ENCODE results near the gene NFKBIZ.

NFKBIZ gene

GRCh38 chr3:101827211-101828174 lies 21.8 kb upstream of the NFKBIZ start:
- DNase-seq = peak; percentile 77

- no peak for DNase-seq
Measured at GRCh38 chr3:101828276-101828675, 21.0 kb upstream of the NFKBIZ start.

- peak; percentile 59 for DNase-seq
Measured at GRCh38 chr3:101828691-101829436, 20.4 kb upstream of the NFKBIZ start.

GRCh38 chr3:101829437-101829830 lies 19.9 kb upstream of the NFKBIZ start:
- DNase-seq = no peak

- no peak for DNase-seq
Measured at GRCh38 chr3:101829874-101830273, 19.4 kb upstream of the NFKBIZ start.

- DNase-seq = no peak
Measured at GRCh38 chr3:101833446-101833974, 15.8 kb upstream of the NFKBIZ start.

- DNase-seq = no peak
Measured at GRCh38 chr3:101835676-101836075, 13.6 kb upstream of the NFKBIZ start.

- no peak for DNase-seq
Measured at GRCh38 chr3:101836160-101836559, 13.2 kb upstream of the NFKBIZ start.

- no peak for DNase-seq
Measured at GRCh38 chr3:101836652-101837598, 12.4 kb upstream of the NFKBIZ start.

GRCh38 chr3:101838691-101839090 lies 10.6 kb upstream of the NFKBIZ start:
- no peak for DNase-seq

- DNase-seq = no peak
Measured at GRCh38 chr3:101840066-101840465, 9.2 kb upstream of the NFKBIZ start.

GRCh38 chr3:101842245-101842934 lies 6.9 kb upstream of the NFKBIZ start:
- DNase-seq = no peak

GRCh38 chr3:101842935-101843330 lies 6.4 kb upstream of the NFKBIZ start:
- no peak for DNase-seq

GRCh38 chr3:101845425-101845824 lies 3.9 kb upstream of the NFKBIZ start:
- no peak for DNase-seq

- no peak for DNase-seq
Measured at GRCh38 chr3:101846709-101847108, 2.6 kb upstream of the NFKBIZ start.

GRCh38 chr3:101847328-101847727 lies 2.0 kb upstream of the NFKBIZ start:
- no peak for DNase-seq

- no peak for DNase-seq
Measured at GRCh38 chr3:101848326-101848725, 988 bp upstream of the NFKBIZ start.

- DNase-seq = peak; percentile 73
Measured at GRCh38 chr3:101849714-101850245, 466 bp downstream of the NFKBIZ start.

GRCh38 chr3:101850246-101851051 lies 1.1 kb downstream of the NFKBIZ start:
- DNase-seq = peak; percentile 43

- DNase-seq = no peak
Measured at GRCh38 chr3:101851072-101851770, 1.9 kb downstream of the NFKBIZ start.
